H9 (cell line): Measurements from ENCODE around the gene AGAP3. TPM values are rescaled to one million over a fixed set of nuclear protein-coding genes. Genes with fewer than 3 reads are reported as not detected.

Experiments
- DNase-seq: peaks from one replicate; pipeline ENCODE4 v3.0.0-alpha.2; 2017
- H2AFZ ChIP-seq: one replicate; pipeline ENCODE4 v1.6.1; 2013; ENCODE audit warnings: mild to moderate bottlenecking, low read length, control low read depth, moderate library complexity
- H2AK5ac ChIP-seq: 2 replicates; pipeline ENCODE4 v1.6.1; 2013; ENCODE audit warnings: low read length, control low read depth, mixed read lengths; ENCODE audit not compliant: insufficient read length
- H2BK120ac ChIP-seq: one replicate; pipeline ENCODE4 v1.6.1; 2013; ENCODE audit warnings: low read depth, mild to moderate bottlenecking, low read length, control low read depth, inconsistent platforms; ENCODE audit not compliant: poor library complexity, severe bottlenecking
- H2BK12ac ChIP-seq: 2 replicates; pipeline ENCODE4 v1.6.1; 2013; ENCODE audit warnings: low read length, control low read depth, mixed read lengths, low read depth; ENCODE audit not compliant: insufficient read length
- H2BK15ac ChIP-seq: 2 replicates; pipeline ENCODE4 v1.6.1; 2013; ENCODE audit warnings: low read depth, low read length, control low read depth
- H2BK20ac ChIP-seq: one replicate; pipeline ENCODE4 v1.6.1; 2013; ENCODE audit warnings: low read depth, mild to moderate bottlenecking, low read length, control low read depth, inconsistent platforms; ENCODE audit not compliant: poor library complexity, severe bottlenecking
- H2BK5ac ChIP-seq: 2 replicates; pipeline ENCODE4 v1.6.1; 2013; ENCODE audit warnings: low read length, control low read depth, mixed read lengths; ENCODE audit not compliant: insufficient read length
- H3K14ac ChIP-seq: 2 replicates; pipeline ENCODE4 v1.6.1; 2013; ENCODE audit warnings: low read length, control low read depth; ENCODE audit not compliant: insufficient read depth
- H3K18ac ChIP-seq: 2 replicates; pipeline ENCODE4 v1.6.1; 2013; ENCODE audit warnings: low read depth, mild to moderate bottlenecking, mixed read lengths, low read length, control low read depth; ENCODE audit not compliant: insufficient read length
- H3K23ac ChIP-seq: 2 replicates; pipeline ENCODE4 v1.6.1; 2013; ENCODE audit warnings: low read length, control low read depth, mixed read lengths, low read depth; ENCODE audit not compliant: insufficient read length
- H3K23me2 ChIP-seq: 2 replicates; pipeline ENCODE4 v1.6.1; 2013; ENCODE audit warnings: low read depth, mild to moderate bottlenecking, mixed read lengths, low read length, control low read depth; ENCODE audit not compliant: insufficient read length, poor library complexity, severe bottlenecking
- H3K27ac ChIP-seq: 2 replicates; pipeline ENCODE4 v1.5.1; 2013; ENCODE audit warnings: low read length, control low read depth, mixed read lengths, low read depth; ENCODE audit not compliant: insufficient read length
- H3K27me3 ChIP-seq: 2 replicates; pipeline ENCODE4 v1.6.1; 2013; ENCODE audit warnings: low read length, control low read depth, inconsistent platforms; ENCODE audit not compliant: insufficient read depth
- H3K4ac ChIP-seq: 2 replicates; pipeline ENCODE4 v1.6.1; 2013; ENCODE audit warnings: low read depth, mild to moderate bottlenecking, control low read depth, inconsistent platforms, low read length, moderate library complexity
- H3K4me1 ChIP-seq: 2 replicates; pipeline ENCODE4 v1.6.1; 2013; ENCODE audit warnings: low read length, control low read depth, inconsistent platforms; ENCODE audit not compliant: insufficient read depth
- H3K4me2 ChIP-seq: 2 replicates; pipeline ENCODE4 v1.6.1; 2013; ENCODE audit warnings: low read length, control low read depth, mixed read lengths; ENCODE audit not compliant: insufficient read length, insufficient read depth
- H3K56ac ChIP-seq: 2 replicates; pipeline ENCODE4 v1.6.1; 2013; ENCODE audit warnings: low read depth, mild to moderate bottlenecking, mixed read lengths, low read length, control low read depth; ENCODE audit not compliant: insufficient read length
- H3K79me1 ChIP-seq: 2 replicates; pipeline ENCODE4 v1.6.1; 2013; ENCODE audit warnings: low read depth, mild to moderate bottlenecking, moderate library complexity, low read length, control low read depth, inconsistent platforms; ENCODE audit not compliant: insufficient read depth, poor library complexity, severe bottlenecking
- H3K79me2 ChIP-seq: 2 replicates; pipeline ENCODE4 v1.6.1; 2013; ENCODE audit warnings: low read length, control low read depth, inconsistent platforms; ENCODE audit not compliant: insufficient read depth
- H3K9ac ChIP-seq: 2 replicates; pipeline ENCODE4 v1.6.1; 2013; ENCODE audit warnings: low read length, control low read depth, mixed read lengths; ENCODE audit not compliant: insufficient read length; ENCODE audit errors: extremely low read depth
- H3K9me3 ChIP-seq: one replicate; pipeline ENCODE4 v1.6.1; 2013; ENCODE audit warnings: low read depth, low read length, inconsistent platforms; ENCODE audit not compliant: control insufficient read depth
- H3T11ph ChIP-seq: one replicate; pipeline ENCODE4 v1.6.1; 2013; ENCODE audit warnings: mild to moderate bottlenecking, low read length, control low read depth, inconsistent platforms
- H4K20me1 ChIP-seq: one replicate; pipeline ENCODE4 v1.6.1; 2013; ENCODE audit not compliant: control insufficient read depth, insufficient read length, insufficient read depth
- H4K5ac ChIP-seq: 2 replicates; pipeline ENCODE4 v1.6.1; 2013; ENCODE audit warnings: low read depth, mild to moderate bottlenecking, mixed read lengths, low read length, control low read depth; ENCODE audit not compliant: insufficient read length
- H4K8ac ChIP-seq: replicated peaks from 2 replicates; pipeline ENCODE4 v1.6.1; 2013; ENCODE audit warnings: low read length, control low read depth, mixed read lengths, low read depth; ENCODE audit not compliant: insufficient read length
- H4K91ac ChIP-seq: 2 replicates; pipeline ENCODE4 v1.6.1; 2013; ENCODE audit warnings: low read depth, mild to moderate bottlenecking, moderate library complexity, mixed read lengths, low read length, control low read depth; ENCODE audit not compliant: insufficient read length
- H3K27ac Mint-ChIP-seq, 3 experiments: 2 replicates in 2 of 3; 3 replicates in 1 of 3; pipeline ENCODE4 v1.8.0; 2020 to 2021; ENCODE audit warnings: mixed read lengths in 3 of 3, mild to moderate bottlenecking in 1 of 3, moderate library complexity in 1 of 3
- H3K27me3 Mint-ChIP-seq: 2 replicates; pipeline ENCODE4 v1.8.0; 2021; ENCODE audit warnings: low read depth, mild to moderate bottlenecking, moderate library complexity, mixed read lengths
- H3K36me3 Mint-ChIP-seq, 3 experiments: 2 replicates in 2 of 3; 3 replicates in 1 of 3; pipeline ENCODE4 v1.8.0; 2020 to 2021; ENCODE audit warnings: low read depth in 3 of 3, mixed read lengths in 3 of 3; ENCODE audit not compliant: insufficient read depth in 1 of 3
- H3K4me1 Mint-ChIP-seq, 2 experiments: 2 replicates each; pipeline ENCODE4 v1.8.0; 2020; ENCODE audit warnings: mixed read lengths in 2 of 2
- H3K4me3 Mint-ChIP-seq, 2 experiments: 2 replicates in 1 of 2; 3 replicates in 1 of 2; pipeline ENCODE4 v1.8.0; 2020 to 2021; ENCODE audit warnings: mild to moderate bottlenecking in 2 of 2, mixed read lengths in 2 of 2, moderate library complexity in 1 of 2
- H3K9me3 Mint-ChIP-seq, 2 experiments: 2 replicates in 1 of 2; 3 replicates in 1 of 2; pipeline ENCODE4 v1.8.0; 2020; ENCODE audit warnings: mild to moderate bottlenecking in 2 of 2, mixed read lengths in 2 of 2, moderate library complexity in 1 of 2
- WGBS: extraction: QIAGEN DNeasy Blood & Tissue Kit; methylation state at CpG from one replicate; pipeline ENCODE4 v1.1.7; 2013; ENCODE audit warnings: missing lambda C conversion rate, low lambda C conversion rate, mixed read lengths; ENCODE audit not compliant: insufficient read length; ENCODE audit errors: extremely low coverage; 5-methylcytosine and 5-hydroxymethylcytosine counted together
- total RNA-seq: library from RNA; stranded (reverse); gene quantifications from 2 replicates; pipeline ENCODE4 v1.2.1, GENCODE V29; 2021
- TF ChIP-seq, protein P1 (sequence below): fragments of 200-600 bp; sonication (generic); conservative IDR thresholded peaks from 3 replicates; pipeline ENCODE4 v1.8.0; 2021; ENCODE audit warnings: antibody characterized with exemption, mild to moderate bottlenecking

Gene AGAP3
- total RNA-seq, 1 experiment from 2014 or later, result 97.7 TPM

DNA sequence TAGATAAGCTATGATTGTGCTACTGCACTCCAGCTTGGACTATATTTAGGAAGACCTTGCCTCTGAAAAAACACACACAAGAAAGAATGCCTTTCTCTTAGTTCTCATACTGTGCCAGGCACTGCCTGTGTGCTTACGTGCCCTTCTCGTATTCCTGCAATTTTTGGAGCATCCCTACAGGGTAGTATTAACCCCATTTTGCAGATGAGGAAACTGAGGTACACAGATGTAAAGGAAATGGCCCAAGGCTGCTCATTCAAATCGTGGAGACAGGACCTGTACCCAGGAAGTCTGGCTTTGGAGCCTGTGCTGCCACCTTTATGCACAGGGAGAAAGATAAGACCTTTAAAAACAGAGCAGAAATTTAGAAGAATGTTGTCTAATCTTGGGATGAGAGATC, 16.7 kb downstream of the AGAP3 start:
- Histone ChIP-seq H3K56ac (no peak overlapping the region), H2BK5ac (no peak overlapping the region), H3T11ph (no peak overlapping the region), H3K4me2 (no peak overlapping the region), H3K4me1 (peaks cover 13% of the 10 kb centered on the region), H2BK20ac (no peak overlapping the region), H3K18ac (no peak overlapping the region), H2AFZ (no peak overlapping the region), H3K79me2 (peaks cover 3% of the 10 kb centered on the region; the same call in 1 of the 2 replicates), H3K4ac (no peak overlapping the region), H3K27me3 (no peaks in the 10 kb centered on the region), H3K23ac (no peak overlapping the region), H4K20me1 (no peaks in the 10 kb centered on the region), H3K14ac (no peak overlapping the region), H3K23me2 (peaks cover 3% of the 10 kb centered on the region), H2AK5ac (no peak overlapping the region), H3K9me3 (no peaks in the 10 kb centered on the region), H4K8ac (no peak overlapping the region), H3K79me1 (peaks cover 3% of the 10 kb centered on the region), H2BK120ac (no peak overlapping the region), H3K27ac (no peak overlapping the region), H2BK12ac (no peak overlapping the region), H4K5ac (no peak overlapping the region), H2BK15ac (no peak overlapping the region), H4K91ac (no peak overlapping the region), H3K9ac (no peak overlapping the region)
- H3K27me3 Mint-ChIP-seq, result no peaks in the 10 kb centered on the region; the same call in 1 of the 2 replicates
- H3K9me3 Mint-ChIP-seq, result no peaks in the 10 kb centered on the region
- no peak for DNase-seq
- H3K27ac Mint-ChIP-seq, result peak overlapping the region in 1 of 3 experiments; percentile 61; a peak in 1 of 7 replicates
- TF ChIP-seq, protein P1, sequence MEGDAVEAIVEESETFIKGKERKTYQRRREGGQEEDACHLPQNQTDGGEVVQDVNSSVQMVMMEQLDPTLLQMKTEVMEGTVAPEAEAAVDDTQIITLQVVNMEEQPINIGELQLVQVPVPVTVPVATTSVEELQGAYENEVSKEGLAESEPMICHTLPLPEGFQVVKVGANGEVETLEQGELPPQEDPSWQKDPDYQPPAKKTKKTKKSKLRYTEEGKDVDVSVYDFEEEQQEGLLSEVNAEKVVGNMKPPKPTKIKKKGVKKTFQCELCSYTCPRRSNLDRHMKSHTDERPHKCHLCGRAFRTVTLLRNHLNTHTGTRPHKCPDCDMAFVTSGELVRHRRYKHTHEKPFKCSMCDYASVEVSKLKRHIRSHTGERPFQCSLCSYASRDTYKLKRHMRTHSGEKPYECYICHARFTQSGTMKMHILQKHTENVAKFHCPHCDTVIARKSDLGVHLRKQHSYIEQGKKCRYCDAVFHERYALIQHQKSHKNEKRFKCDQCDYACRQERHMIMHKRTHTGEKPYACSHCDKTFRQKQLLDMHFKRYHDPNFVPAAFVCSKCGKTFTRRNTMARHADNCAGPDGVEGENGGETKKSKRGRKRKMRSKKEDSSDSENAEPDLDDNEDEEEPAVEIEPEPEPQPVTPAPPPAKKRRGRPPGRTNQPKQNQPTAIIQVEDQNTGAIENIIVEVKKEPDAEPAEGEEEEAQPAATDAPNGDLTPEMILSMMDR, result no peak
- no peak overlapping the region for H3K4me3 Mint-ChIP-seq
- WGBS, result no CpG with 5 or more reads among the region's 3 CpGs
- H3K4me1 Mint-ChIP-seq, result peaks cover 25 to 39% of the 10 kb centered on the region in 2 experiments
- H3K36me3 Mint-ChIP-seq, result peaks cover 0 to 9% (median 5%) of the 10 kb centered on the region in 3 experiments; a peak in 5 of 7 replicates
